ENCODE results near the gene RAB20.
A peak's percentile ranks its signal among the peaks of the same experiment; 100 is the strongest.

Gene RAB20

DNA sequence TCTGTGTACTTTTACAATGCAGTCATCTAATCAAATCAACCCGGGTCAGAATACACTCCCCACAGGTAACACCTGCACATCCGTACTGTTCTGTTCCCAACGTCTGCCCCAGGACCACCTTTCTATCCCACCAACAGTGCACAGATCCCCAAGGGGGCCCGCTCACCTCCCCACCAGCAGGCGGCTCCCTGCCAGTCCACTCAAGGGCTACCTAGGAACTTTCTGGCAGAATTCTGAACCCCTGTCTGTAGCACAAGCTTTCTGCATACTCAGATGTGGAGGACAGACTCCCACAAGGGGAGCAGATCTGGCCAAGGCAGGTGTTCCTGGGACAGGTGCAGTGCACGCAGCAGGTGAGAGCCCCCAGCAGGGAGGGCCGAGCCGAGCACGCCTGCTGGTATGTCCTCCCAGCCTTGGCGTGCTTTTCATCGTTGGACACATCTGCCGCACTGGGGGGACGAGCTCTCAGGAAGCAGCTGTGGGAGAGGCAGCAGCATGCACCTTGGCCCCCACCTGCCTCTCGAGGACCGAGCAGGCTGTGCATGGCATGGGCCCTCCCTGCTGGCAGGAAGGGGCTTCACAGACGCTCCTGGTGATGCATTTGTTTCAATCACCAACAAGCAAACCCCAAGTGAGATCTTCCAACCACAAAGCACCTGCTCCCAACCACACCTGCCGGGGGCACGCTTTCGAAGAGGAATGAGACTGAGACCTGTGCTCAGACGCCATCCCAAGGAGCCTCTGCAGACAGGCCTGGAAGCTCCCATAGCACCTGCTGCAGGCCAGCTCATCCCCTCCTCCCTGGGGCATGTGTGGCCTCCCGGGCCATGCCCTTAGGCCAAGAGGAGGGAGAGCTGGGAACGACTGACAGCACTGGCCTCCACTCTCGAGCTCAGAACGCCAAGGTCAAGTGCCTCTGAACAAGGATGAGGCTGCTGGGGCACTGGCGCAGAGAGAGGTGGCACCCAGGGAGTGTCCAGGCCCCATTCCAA lies 35.9 kb downstream of the RAB20 start:
- DNase-seq, result peak; percentile 80

DNA sequence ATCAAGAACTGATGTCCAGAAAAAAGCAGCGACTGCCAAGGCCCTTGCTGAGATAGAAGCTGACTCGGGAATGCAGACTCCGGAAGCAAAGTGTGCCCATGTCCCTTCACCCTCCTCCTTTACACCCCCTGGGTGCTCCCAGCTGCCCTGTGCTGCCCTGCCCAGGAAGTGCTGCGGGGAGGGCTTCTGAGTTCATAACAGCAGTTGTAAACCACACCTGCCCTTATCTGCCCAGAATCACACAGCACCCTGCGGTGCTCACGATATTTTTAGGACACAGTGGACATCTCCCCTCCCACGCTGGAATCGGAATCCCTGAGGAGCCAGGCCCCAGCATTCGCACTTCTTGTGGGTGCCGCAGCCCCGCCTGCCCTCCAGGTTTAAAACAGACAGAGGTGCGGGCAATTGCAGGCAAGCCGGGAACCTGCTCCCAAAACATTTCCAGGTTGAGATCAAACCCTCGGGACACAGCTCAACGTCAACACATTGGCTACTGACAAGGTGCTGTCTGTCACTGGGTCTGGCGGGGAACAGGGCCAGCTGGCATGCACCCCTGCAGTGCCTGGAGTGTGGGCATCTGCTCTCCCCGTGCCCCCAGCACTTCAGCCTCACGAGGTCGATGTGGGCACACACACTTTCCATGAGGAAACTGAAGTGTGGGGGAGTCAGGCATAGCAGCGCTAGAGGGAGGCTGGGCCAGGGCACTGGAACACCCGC lies 36.8 kb downstream of the RAB20 start:
- peak; percentile 73 for DNase-seq

GRCh38 chr13:110523838-110524540 lies 37.5 kb downstream of the RAB20 start:
- no peak for DNase-seq

DNA sequence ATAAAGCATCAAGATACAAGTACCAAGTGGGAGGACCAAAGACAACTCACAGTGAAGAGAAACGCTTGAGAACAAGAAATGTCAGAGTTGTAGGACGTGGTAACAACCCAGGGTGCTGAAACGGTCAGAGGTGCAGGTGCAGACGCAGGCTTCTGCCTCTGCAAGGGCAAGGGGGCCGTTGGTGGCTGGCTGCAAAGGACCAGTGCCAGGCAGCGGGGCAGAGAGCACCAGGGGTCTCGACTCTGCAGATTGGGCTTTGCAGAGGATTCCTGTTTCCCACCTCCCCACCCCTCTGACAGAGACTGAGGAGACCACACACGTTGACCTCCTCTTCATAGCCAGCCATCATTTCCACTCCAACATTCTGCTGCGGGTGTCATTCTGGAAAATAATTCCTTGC lies 38.3 kb downstream of the RAB20 start:
- no peak for DNase-seq

DNA sequence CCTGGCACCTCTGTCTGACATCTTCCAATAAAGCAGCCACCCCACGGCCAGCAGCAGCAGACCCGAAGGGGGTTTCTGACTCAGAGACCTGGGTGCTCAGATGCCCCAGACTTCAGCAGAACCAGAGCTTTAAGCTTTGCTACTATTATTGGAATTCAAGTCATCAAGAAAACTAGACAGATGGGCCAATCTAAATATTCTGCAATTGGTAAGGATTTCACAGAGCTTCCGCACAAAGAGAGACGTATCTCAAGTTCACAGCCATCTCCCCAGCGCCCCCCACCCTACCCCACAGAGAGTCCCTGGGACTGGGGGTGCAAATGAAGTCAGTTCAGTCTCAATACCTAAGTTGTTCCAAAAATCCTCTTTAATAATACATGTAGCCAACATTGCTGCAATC lies 38.8 kb downstream of the RAB20 start:
- no peak for DNase-seq

GRCh38 chr13:110521946-110522345 lies 39.6 kb downstream of the RAB20 start:
- no peak for DNase-seq

GRCh38 chr13:110521296-110521680 lies 40.2 kb downstream of the RAB20 start:
- DNase-seq, result no peak

- DNase-seq, result no peak
Observed at GRCh38 chr13:110520431-110521295, 40.9 kb downstream of the RAB20 start.

- DNase-seq, result no peak
Observed at GRCh38 chr13:110519506-110519905, 42.0 kb downstream of the RAB20 start.

GRCh38 chr13:110519046-110519445 lies 42.5 kb downstream of the RAB20 start:
- DNase-seq, result no peak

DNA sequence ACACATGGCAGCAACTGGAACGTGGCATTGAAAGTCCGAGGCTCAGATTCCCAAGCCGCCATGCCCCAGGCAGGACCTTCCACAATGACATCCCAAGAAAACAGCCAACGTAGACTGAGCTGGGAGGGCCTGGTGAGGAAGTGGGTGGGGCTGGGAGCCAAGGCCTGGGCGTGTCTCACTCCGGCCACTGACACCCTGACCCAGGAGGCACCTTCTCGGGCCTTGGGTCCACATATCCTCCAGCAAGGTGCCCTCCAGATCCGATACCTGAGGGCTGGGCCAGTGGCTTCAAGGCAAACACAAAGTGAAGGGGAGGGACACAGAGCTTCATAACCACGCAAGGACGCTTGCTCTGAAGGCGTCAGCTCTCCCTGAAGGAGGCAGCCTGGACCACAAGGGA lies 43.0 kb downstream of the RAB20 start:
- DNase-seq, result no peak

- no peak for DNase-seq
Observed at GRCh38 chr13:110518226-110518525, 43.3 kb downstream of the RAB20 start.

GRCh38 chr13:110517505-110518225 lies 43.9 kb downstream of the RAB20 start:
- DNase-seq, result no peak

GRCh38 chr13:110516500-110516899 lies 45.0 kb downstream of the RAB20 start:
- DNase-seq, result no peak

DNA sequence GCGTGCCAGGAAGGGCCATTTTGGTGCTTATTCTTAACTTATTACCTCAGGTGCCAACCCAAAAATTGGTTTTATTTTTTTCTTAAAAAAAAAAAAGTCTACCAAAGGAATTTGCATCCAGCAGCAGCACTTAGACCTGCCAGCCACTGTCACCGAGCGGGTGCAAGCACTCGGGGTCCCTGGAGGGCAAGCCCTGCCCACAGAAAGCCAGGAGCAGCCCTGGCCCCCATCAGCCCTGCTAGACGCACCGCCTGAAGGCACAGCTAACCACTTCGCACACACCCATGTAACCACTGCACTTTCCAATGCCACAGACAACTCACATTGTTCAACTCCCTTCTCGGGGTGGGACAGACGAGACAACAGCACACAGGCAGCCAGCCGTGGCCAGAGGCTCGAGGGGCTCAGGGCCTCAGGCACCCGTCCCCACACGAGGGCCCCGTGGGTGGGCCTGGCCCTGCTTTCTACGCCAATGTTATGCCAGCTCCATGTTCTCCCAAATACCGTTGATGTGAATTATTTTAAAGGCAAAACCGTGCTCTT lies 49.3 kb downstream of the RAB20 start:
- no peak for DNase-seq

GRCh38 chr13:110511509-110512181 lies 49.9 kb downstream of the RAB20 start:
- DNase-seq, result no peak

DNA sequence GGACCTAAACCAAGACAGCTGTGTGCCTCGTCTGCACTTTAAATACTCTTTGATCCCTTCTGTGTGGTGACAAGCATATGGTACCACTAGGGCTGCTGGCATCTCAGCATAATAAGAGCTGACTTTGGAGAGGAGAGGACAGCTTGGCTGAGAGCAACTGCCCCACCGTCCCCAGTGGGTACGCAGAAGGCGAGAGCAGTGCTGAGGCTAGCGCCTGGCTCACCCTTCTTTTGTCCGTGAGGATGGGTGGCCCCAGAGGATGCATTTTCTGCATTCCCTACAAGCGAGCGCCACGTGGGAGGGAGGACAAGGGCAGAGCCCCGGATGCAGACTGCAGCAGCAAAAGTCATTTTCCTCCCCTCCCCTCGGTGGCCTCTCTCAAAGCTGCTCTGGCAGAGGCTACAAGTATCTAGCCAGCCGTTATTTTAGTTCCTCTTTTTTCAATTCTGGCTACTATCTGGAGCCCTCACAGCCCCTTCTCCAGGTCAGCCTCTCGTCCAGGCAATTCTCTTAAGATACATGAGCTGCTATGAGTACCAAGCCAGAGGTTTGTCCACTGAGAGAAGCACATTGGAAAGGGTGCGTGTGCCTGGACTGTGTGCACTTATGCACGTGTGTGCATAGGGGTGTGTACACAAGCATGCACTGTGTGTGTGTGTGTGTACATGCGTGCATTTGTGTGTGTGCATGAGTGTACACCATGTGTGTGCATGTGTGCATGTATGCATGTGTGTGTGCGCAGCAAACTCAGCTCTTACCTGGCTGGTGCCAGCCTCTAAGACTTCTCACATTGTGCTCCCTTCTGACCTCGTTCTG lies 51.3 kb downstream of the RAB20 start:
- DNase-seq, result no peak

GRCh38 chr13:110509478-110509926 lies 52.0 kb downstream of the RAB20 start:
- no peak for DNase-seq

- no peak for DNase-seq
Observed at GRCh38 chr13:110507678-110508381, 53.7 kb downstream of the RAB20 start.

All from NCI-H1417 treated with DMSO at 0.1 percent for 48 hours (cell line).